ENCODE measurements around the gene FGD6. TPM values are rescaled to one million over a fixed set of nuclear protein-coding genes. Genes with fewer than 3 reads are reported as not detected.
A peak's percentile ranks its signal among the peaks of the same experiment; 100 is the strongest.

The FGD6 gene
- polyA plus RNA-seq, 2 of the 4 experiments (the other 2 are of a cell fraction) = 15.5 to 48.0 TPM

- peak; percentile 90 to 96 for ATAC-seq
- Histone ChIP-seq H3K27ac (peak overlapping the region; percentile 80 to 92), H3K4me3 (no peak overlapping the region), H3K4me1 (peaks cover 73% of the 10 kb centered on the region), H3K9me3 (no peaks in the 10 kb centered on the region), H3K4me2 (peak overlapping the region; percentile 63)
- peak; percentile 96 for FAIRE-seq
- under 1% methylated on average over 4 of the region's 4 CpGs for WGBS (ENCODE audit: missing lambda C conversion rate)
- DNase-seq (ENCODE audit: low read depth in 1 of 2, low spot score in 1 of 2) = peak; percentile 89 to 94
- ChIA-PET POLR2A (no interaction called here), CTCF (interaction anchor here (2.1 kb wide), 1 partner anchor 48 kb away, joined by 8 read pairs; the partner anchor contains the start of gene VEZT)
- no peak for TF ChIP-seq ZNF302 (CRISPR knock-in tag; IDR thresholded peaks at IDR 0.05)
- no peak for TF ChIP-seq HOXA7 (CRISPR knock-in tag; IDR thresholded peaks at IDR 0.05)
- TF ChIP-seq ATOH8 (CRISPR knock-in tag; IDR thresholded peaks at IDR 0.05; ENCODE audit: low read depth) = no peak
- TF ChIP-seq HMGXB4 (CRISPR knock-in tag; IDR thresholded peaks at IDR 0.05; ENCODE audit: borderline replicate concordance) = no peak
- TF ChIP-seq RARB (CRISPR knock-in tag; IDR thresholded peaks at IDR 0.05) = no peak
- no peak for TF ChIP-seq HOXB13 (CRISPR knock-in tag; IDR thresholded peaks at IDR 0.05; ENCODE audit: low read depth)
- TF ChIP-seq PHF8 (IDR thresholded peaks at IDR 0.05; ENCODE audit: borderline replicate concordance, low read depth) = no peak
- TF ChIP-seq NR3C1 (IDR thresholded peaks at IDR 0.05) = no peak
- TF ChIP-seq KDM5A (IDR thresholded peaks at IDR 0.05) = no peak
- TF ChIP-seq TFCP2L1 (CRISPR knock-in tag; IDR thresholded peaks at IDR 0.05) = no peak
- no peak for TF ChIP-seq RFX5 (IDR thresholded peaks at IDR 0.05)
- no peak for TF ChIP-seq E2F6 (IDR thresholded peaks at IDR 0.05; ENCODE audit: borderline replicate concordance, low read depth)
- no peak for TF ChIP-seq CTCF (IDR thresholded peaks at IDR 0.05)
- TF ChIP-seq EP300 (IDR thresholded peaks at IDR 0.05) = peak; percentile 24 to 73; a peak in 2 of 5 replicates
- no peak for TF ChIP-seq RNF2 (IDR thresholded peaks at IDR 0.05; ENCODE audit: borderline replicate concordance, low read depth)
- TF ChIP-seq REST (IDR thresholded peaks at IDR 0.05) = no peak
- no peak for TF ChIP-seq HDAC2 (IDR thresholded peaks at IDR 0.05)
- peak; percentile 68; the same call in 1 of the 2 replicates for TF ChIP-seq FOSL2 (IDR thresholded peaks at IDR 0.05)
- TF ChIP-seq FOSL2 (CRISPR knock-in tag; IDR thresholded peaks at IDR 0.05) = peak; percentile 85
- TF ChIP-seq CEBPB (IDR thresholded peaks at IDR 0.05) = peak in 1 of 2 experiments; percentile 46; a peak in 1 of 4 replicates
- TF ChIP-seq GATA3 (IDR thresholded peaks at IDR 0.05; ENCODE audit: borderline replicate concordance) = peak; percentile 51; the same call in 1 of the 2 replicates
- TF ChIP-seq ZC3H11A (IDR thresholded peaks at IDR 0.05) = no peak
- no peak for TF ChIP-seq NPAS2 (CRISPR knock-in tag; IDR thresholded peaks at IDR 0.05; ENCODE audit: borderline replicate concordance)
- no peak for TF ChIP-seq HES2 (IDR thresholded peaks at IDR 0.05)
- TF ChIP-seq FOXS1 (CRISPR knock-in tag; IDR thresholded peaks at IDR 0.05) = no peak
- no peak for TF ChIP-seq HOXB5 (CRISPR knock-in tag; IDR thresholded peaks at IDR 0.05)
- no peak for TF ChIP-seq MAFK (IDR thresholded peaks at IDR 0.05; ENCODE audit: partially characterized antibody)
- TF ChIP-seq EHF (CRISPR knock-in tag; IDR thresholded peaks at IDR 0.05) = no peak
- no peak for TF ChIP-seq EHMT2 (IDR thresholded peaks at IDR 0.05; ENCODE audit: low read depth)
- no peak for TF ChIP-seq MYC (IDR thresholded peaks at IDR 0.05; ENCODE audit: borderline replicate concordance, low read length)
- TF ChIP-seq MAX (IDR thresholded peaks at IDR 0.05) = no peak
- peak in 1 of 2 experiments; percentile 51; a peak in 1 of 5 replicates for TF ChIP-seq JUN (IDR thresholded peaks at IDR 0.05)
- no peak for TF ChIP-seq CBX2 (IDR thresholded peaks at IDR 0.05; ENCODE audit: borderline replicate concordance, low read depth)
- no peak for TF ChIP-seq RCOR1 (IDR thresholded peaks at IDR 0.05; ENCODE audit: low read depth, low read length)
Observed at GRCh38 chr12:95169368-95169767, 47.9 kb downstream of the FGD6 start.
